GM18861 (cell line): ENCODE measurements around the gene CD83.
A peak's percentile ranks its signal among the peaks of the same experiment; 100 is the strongest.
"Not testable (repeated sequence)": the region's sequence is repeated elsewhere in the genome, so short reads cannot be mapped to it uniquely, and the experiment has no call there.

Experiments used
- ATAC-seq: cut with Tn5 transposase; IDR thresholded peaks from one replicate; pipeline ENCODE4 v1.9.1; 2021; ENCODE audit not compliant: unreplicated experiment

The CD83 gene

GRCh38 chr6:14117158-14118090 lies at the start of gene CD83:
Gene CD83, plus strand, starts transcription at chr6:14117772. Its CDS starts 40 bp downstream, at chr6:14117812.
- peak; percentile 59 for ATAC-seq

GRCh38 chr6:14068133-14068532 lies 49.4 kb upstream of the CD83 start:
- no peak for ATAC-seq

- no peak for ATAC-seq
Observed at GRCh38 chr6:14068623-14069022, 48.9 kb upstream of the CD83 start.

GRCh38 chr6:14070457-14070856 lies 47.1 kb upstream of the CD83 start:
- no peak for ATAC-seq

- no peak for ATAC-seq
Observed at GRCh38 chr6:14072084-14072483, 45.5 kb upstream of the CD83 start.

GRCh38 chr6:14073561-14074354 lies 43.8 kb upstream of the CD83 start:
- not testable (repeated sequence) for ATAC-seq

- ATAC-seq = no peak
Observed at GRCh38 chr6:14074476-14075094, 43.0 kb upstream of the CD83 start.

GRCh38 chr6:14075095-14075503 lies 42.5 kb upstream of the CD83 start:
- peak; percentile 58 for ATAC-seq

GRCh38 chr6:14077193-14077867 lies 40.2 kb upstream of the CD83 start:
- no peak for ATAC-seq

- ATAC-seq = no peak
Observed at GRCh38 chr6:14079433-14079832, 38.1 kb upstream of the CD83 start.

GRCh38 chr6:14079971-14080370 lies 37.6 kb upstream of the CD83 start:
- ATAC-seq = no peak

GRCh38 chr6:14081126-14081525 lies 36.4 kb upstream of the CD83 start:
- no peak for ATAC-seq

- ATAC-seq = no peak
Observed at GRCh38 chr6:14082771-14083170, 34.8 kb upstream of the CD83 start.

GRCh38 chr6:14083262-14083661 lies 34.3 kb upstream of the CD83 start:
- no peak for ATAC-seq

GRCh38 chr6:14083751-14084150 lies 33.8 kb upstream of the CD83 start:
- ATAC-seq = no peak

GRCh38 chr6:14084388-14084787 lies 33.2 kb upstream of the CD83 start:
- no peak for ATAC-seq

- ATAC-seq = no peak
Observed at GRCh38 chr6:14085176-14085787, 32.3 kb upstream of the CD83 start.

- no peak for ATAC-seq
Observed at GRCh38 chr6:14086701-14087100, 30.9 kb upstream of the CD83 start.

GRCh38 chr6:14088600-14089192 lies 28.9 kb upstream of the CD83 start:
- peak; percentile 36 for ATAC-seq

- peak; percentile 44 for ATAC-seq
Observed at GRCh38 chr6:14089224-14089623, 28.3 kb upstream of the CD83 start.
